KBM-7 (cell line): ENCODE measurements around the gene UMAD1.

Experiments used
- DNase-seq: peaks from one replicate; pipeline ENCODE4 v3.0.0-alpha.2; 2015
- in situ Hi-C: fragments of 300-500 bp; cut with MboI; formaldehyde crosslinking; loops from 2 replicates; pipeline ENCODE4 v1.14.3; 2020; ENCODE audit warnings: low sequenced_read_pairs, low pct_unique_long_range_greater_than_20kb, mixed read lengths

Gene UMAD1

GRCh38 chr7:7895004-7895650 lies 254.6 kb downstream of the UMAD1 start:
- in situ Hi-C loops, result no loop called here
- DNase-seq, result no peak

DNA sequence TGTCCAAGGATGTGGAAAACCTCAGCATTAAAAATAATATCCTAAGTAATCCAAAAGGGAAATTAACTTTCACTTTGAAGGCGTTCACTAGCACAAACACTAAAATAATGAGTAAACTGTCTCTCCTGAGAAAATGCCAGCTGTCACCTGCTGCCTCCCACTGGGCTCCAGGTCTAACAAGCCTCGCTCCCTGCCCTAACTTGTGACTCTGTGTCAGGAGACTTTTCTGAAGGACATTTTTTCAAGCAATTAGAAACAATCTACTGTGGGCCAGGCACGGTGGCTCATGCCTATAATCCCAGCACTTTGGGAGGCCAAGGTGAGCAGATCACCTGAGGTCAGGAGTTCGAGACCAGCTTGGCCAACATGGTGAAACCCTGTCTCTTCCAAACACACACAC lies 255.2 kb downstream of the UMAD1 start:
- in situ Hi-C loops, result no loop called here
- DNase-seq, result no peak

- in situ Hi-C loops, result no loop called here
- DNase-seq, result no peak
Measured at GRCh38 chr7:7897509-7897908, 257.0 kb downstream of the UMAD1 start.

DNA sequence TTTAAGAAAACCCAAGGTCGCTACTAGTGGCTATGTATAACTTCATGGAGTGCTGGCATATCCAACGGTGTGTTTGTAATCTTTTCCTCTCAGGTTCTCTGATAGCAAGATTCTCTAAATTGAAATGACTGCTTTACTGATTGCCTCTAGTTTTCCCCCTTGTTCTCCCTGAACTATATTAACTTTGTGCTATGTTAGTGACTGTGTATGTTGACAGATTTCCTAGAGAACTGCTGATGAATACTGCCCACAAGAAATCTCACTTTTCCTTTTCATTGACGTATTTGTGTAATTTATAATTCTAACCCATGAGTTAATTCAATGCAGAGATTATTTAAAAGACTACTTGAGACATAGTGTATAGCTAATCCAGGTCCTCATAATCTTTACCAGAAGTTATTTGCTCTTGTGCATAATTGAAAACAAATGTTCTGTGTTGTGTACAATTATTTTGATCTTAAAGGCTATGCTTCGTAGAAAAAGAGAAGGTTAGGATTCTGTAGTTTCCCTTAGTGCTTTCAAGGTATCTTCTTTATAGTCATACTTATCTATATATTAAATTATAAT lies 257.5 kb downstream of the UMAD1 start:
- no peak for DNase-seq
- in situ Hi-C loops, result no loop called here

DNA sequence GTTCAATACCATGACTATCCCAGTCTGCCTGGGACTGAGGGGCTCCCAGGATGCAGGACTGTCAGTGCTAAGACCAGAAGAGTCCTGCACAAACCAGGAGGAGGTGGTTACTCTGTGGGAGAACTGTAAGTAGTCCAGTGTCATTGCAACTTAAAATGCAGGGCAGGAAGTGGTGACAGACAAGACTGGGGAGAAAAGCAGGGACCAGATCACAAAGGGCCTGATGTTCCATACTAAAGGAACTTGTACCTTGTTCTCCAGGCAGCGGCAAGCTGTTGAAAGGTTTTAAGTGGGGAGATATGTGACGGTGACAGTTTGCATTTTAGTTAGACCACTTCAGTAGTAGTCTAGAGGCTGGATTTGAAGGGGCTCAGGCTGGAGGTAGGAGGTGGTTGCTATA lies 262.3 kb downstream of the UMAD1 start:
- in situ Hi-C loops, result no loop called here
- no peak for DNase-seq

- DNase-seq, result no peak
- in situ Hi-C loops, result no loop called here
Measured at GRCh38 chr7:7907306-7907705, 266.8 kb downstream of the UMAD1 start.

DNA sequence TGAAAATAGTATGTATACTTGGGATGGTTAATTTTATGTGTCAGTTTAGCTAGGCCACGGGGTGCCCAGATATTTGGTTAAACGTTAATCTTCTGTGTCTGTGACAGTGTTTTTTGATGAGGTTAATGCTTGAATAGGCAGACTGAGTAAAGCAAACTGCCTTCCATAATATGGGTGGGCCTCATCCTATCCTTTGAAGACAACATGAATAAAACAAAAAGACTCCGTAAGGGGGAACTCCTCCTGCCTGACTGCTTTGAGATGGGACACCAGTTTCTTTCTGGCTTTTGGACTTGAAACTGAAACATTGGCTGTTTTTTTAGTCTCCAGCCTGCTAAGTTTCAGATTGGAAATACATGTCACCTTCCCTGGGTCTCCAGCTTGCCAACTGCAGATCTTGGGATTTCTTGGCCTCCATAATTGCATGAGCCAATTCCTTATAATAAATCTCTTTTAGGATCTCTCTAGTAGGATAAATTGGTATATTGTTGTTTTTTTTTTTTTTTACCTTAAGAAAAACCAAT lies 268.1 kb downstream of the UMAD1 start:
- DNase-seq, result no peak
- in situ Hi-C loops, result no loop called here

GRCh38 chr7:7909376-7909775 lies 268.8 kb downstream of the UMAD1 start:
- in situ Hi-C loops, result no loop called here
- no peak for DNase-seq

DNA sequence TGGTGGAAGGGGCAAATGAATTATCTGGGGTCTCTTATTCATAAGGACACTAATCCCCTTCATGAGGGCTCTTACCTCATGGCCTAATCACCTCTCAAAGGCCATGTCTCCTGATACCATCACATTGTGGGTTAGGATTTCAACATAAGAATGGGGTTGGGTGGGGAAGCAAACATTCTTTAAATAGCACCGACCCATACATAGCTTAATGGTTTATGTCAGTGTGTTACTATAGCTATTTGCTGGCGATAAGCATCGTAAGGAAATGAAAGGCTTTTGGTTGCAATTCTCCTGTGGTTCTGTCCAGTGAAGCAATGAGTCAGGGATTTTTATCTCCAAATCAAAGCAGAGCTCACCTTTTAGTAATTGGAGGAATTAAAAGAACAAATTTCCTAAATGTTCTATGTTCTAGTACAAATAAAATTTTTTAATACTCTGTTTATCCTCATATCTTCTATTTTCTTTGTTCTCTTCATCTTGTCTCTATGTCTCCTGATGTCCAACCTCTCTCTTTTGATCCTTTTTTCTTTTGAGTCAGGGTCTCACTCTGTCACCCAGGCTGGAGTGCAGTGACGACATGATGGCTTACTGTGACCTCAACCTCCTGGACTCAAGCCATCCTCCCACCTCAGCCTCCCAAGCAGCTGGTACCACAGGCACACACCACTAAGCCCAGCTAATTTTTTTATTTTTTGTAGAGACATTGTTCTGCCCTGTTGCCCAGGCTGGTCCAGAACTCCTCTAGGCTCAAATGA lies 271.0 kb downstream of the UMAD1 start:
- DNase-seq, result no peak
- in situ Hi-C loops, result no loop called here

DNA sequence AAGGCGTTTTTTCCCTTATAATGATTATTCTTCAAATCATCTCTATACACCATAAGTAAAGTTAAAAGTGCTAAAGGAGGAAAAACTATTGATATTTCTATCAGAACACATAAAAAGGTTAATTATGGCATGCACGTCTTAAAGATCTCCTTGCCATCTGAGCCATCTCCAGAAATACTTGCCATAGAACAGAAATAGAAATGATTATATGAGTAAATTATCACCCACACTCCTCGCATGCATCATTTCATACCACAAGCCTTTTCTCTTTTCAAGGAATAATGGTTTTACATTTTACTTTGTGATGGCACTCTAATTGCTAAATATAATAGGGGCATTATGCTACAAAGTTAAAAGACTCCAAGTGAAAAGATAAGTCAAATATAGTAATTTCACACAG lies 272.4 kb downstream of the UMAD1 start:
- in situ Hi-C loops, result no loop called here
- DNase-seq, result no peak

- in situ Hi-C loops, result no loop called here
- no peak for DNase-seq
Measured at GRCh38 chr7:7913504-7913903, 273.0 kb downstream of the UMAD1 start.

GRCh38 chr7:7914547-7914946 lies 274.0 kb downstream of the UMAD1 start:
- in situ Hi-C loops, result no loop called here
- no peak for DNase-seq

DNA sequence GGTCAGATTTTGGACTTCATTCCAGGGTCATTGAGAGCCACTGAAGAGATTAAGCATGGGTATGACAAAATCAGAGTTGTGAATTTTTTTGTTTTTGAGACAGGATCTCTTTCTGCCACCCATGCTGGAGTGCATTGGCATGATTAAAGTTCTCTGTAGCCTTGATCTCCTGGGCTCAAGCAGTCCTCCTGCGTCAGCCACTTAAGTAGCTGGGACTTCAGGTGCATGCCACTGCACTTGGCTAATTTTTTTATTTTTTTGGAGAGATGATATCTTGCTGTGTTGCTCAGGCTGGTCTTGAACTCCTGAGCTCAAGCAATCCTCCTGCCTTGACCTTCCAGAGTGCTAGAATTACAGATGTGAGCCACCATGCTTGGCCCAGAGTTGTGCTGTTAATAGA lies 275.5 kb downstream of the UMAD1 start:
- DNase-seq, result no peak
- in situ Hi-C loops, result no loop called here

DNA sequence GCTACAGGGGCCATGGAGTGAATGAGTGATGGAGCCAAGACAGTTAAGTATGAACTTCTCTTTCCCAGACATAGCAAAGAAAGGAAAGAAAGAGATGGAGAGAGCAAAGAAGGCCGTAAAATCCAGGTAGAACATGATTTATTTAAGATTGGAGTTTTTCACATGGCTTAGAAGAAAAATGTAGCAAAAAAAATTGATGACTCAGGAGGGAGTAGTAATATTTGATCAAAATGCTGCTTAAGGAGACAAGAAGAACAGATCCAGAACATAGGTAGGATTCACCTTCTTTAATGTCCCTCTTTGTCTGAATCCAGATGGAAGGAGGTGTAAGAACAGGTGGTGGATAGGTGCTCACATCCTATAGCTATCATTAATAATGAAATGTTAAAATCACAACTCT lies 277.0 kb downstream of the UMAD1 start:
- no peak for DNase-seq
- in situ Hi-C loops, result no loop called here

GRCh38 chr7:7918736-7919448 lies 278.3 kb downstream of the UMAD1 start:
- DNase-seq, result no peak
- in situ Hi-C loops, result no loop called here

GRCh38 chr7:7919449-7919945 lies 278.9 kb downstream of the UMAD1 start:
- DNase-seq, result no peak
- in situ Hi-C loops, result no loop called here

DNA sequence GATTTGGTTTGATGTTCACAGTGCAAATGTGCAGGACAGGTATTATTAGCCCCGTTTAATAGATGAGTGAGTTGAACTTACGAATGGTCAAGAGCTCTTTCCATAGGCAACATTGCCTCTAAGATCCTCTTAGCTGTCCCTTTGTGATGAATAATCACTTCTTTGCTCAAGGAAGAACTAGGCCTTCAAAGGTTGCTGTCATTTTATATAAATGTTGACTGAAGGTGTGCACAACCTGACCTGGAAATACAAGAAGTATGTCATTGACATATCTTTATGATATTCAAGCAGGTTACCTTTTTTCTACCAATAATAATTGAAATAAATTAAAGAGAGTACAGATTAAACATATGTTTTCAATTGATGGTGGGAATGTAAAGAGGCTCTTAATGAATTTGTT lies 279.5 kb downstream of the UMAD1 start:
- no peak for DNase-seq
- in situ Hi-C loops, result no loop called here

DNA sequence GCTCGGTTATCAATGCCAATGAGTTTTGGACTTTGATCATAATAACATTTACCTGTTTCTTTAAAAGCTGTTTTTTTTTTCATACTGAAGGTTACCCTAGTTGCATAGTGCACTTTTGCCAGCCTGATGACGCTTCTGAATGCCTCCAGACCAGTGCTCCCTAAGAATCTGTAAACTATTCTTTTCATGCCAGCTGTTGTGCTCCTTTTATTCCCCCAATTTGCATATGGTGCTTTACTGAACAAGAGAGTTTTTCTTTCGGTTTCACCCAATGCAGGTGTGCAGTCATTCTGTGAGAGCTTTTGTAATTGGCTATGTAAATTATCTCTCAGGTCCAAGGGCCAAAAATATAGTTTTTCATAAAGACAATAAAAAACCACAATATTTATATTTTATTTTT lies 279.9 kb downstream of the UMAD1 start:
- in situ Hi-C loops, result no loop called here
- no peak for DNase-seq

GRCh38 chr7:7921830-7922229 lies 281.3 kb downstream of the UMAD1 start:
- no peak for DNase-seq
- in situ Hi-C loops, result no loop called here
